K562 (cell line): ENCODE data around the gene TPD52L1. TPM values are rescaled to one million over a fixed set of nuclear protein-coding genes. Genes with fewer than 3 reads are reported as not detected.

Experiments
- ATF7 ChIP-seq: fragments of 450-650 bp; IDR thresholded peaks from 2 replicates; pipeline ENCODE4 v1.7.1; 2014; ENCODE audit warnings: mild to moderate bottlenecking, moderate library complexity
- ETS2 ChIP-seq: IDR thresholded peaks from 2 replicates; pipeline ENCODE4 v1.6.1; 2016; ENCODE audit warnings: borderline replicate concordance, missing genetic modification characterization, mild to moderate bottlenecking, moderate library complexity, missing compliant biosample characterization; ENCODE audit not compliant: poor library complexity, severe bottlenecking
- JUND ChIP-seq, 2 experiments: IDR thresholded peaks; 2 replicates in 1 of 2; 3 replicates in 1 of 2; pipeline ENCODE4 v1.6.1; 2011; ENCODE audit warnings: borderline replicate concordance in 2 of 2, low read depth in 2 of 2, low read length in 2 of 2, improper control_type of control experiment in 1 of 2, missing biosample characterization in 1 of 2, missing genetic modification characterization in 1 of 2, missing genetic modification reagents in 1 of 2
- KAT8 ChIP-seq: fragments of 450-650 bp; IDR thresholded peaks from 2 replicates; pipeline ENCODE4 v1.6.1; 2016; ENCODE audit warnings: low read depth, mild to moderate bottlenecking
- RFX5 ChIP-seq: IDR thresholded peaks from 2 replicates; pipeline ENCODE4 v1.6.1; 2011; ENCODE audit warnings: low read depth, mild to moderate bottlenecking, improper control_type of control experiment, low read length
- TSHZ1 ChIP-seq: fragments of 250-450 bp; sonication (Bioruptor Pico); IDR thresholded peaks from 2 replicates; pipeline ENCODE4 v1.4.0; 2020; ENCODE audit warnings: mild to moderate bottlenecking, moderate library complexity
- ZNF143 ChIP-seq: sonication (generic); formaldehyde crosslinking; IDR thresholded peaks from 2 replicates; pipeline ENCODE4 v1.9.0; 2022; ENCODE audit warnings: mild to moderate bottlenecking, missing genetic modification reagents
- ZNF407 ChIP-seq: fragments of 450-650 bp; IDR thresholded peaks from 2 replicates; pipeline ENCODE4 v1.6.1; 2016; ENCODE audit warnings: low read depth
- ZNF609 ChIP-seq: sonication (generic); formaldehyde crosslinking; IDR thresholded peaks from 2 replicates; pipeline ENCODE4 v1.8.1; 2023; ENCODE audit warnings: missing genetic modification reagents, mild to moderate bottlenecking, borderline replicate concordance
- polyA plus RNA-seq, 8 experiments: library from polyadenylated mRNA; depleted of rRNA in 4 of 8; stranded (reverse) in 5 of 8; unstranded in 3 of 8; fragments of >200 nt; fragmentation: Nextera tagmentation in 2 of 8; fragmentation: Illumina TruSeq in 1 of 8; extraction: Ambion mirVana in 2 of 8; extraction: Trizol in 1 of 8; gene quantifications; 2 replicates each; pipeline versions ENCODE4 v1.2.1 to v1.2.3, GENCODE V29; 2011 to 2014; ENCODE audit warnings: inconsistent platforms in 1 of 8, missing spikeins in 1 of 8
- total RNA-seq, 7 experiments: library from RNA; depleted of rRNA in 6 of 7; stranded (reverse); fragments of >200 nt in 6 of 7; fragmentation: Illumina TruSeq in 2 of 7; extraction: Trizol in 2 of 7; gene quantifications; 2 replicates each; pipeline versions ENCODE4 v1.2.1 to v1.2.3, GENCODE V29; 2011 to 2021; ENCODE audit warnings: low replicate concordance in 1 of 7

The TPD52L1 gene
- total and polyA plus RNA-seq, 9 of the 15 experiments (the other 6 are each of a cell fraction or from before 2014, with no cell fraction given), result 12.9 to 149 (median 75.7) TPM

- TF ChIP-seq ZNF407, result no peak
- TF ChIP-seq JUND (IDR thresholded peaks at IDR 0.05; ENCODE audit: borderline replicate concordance, low read depth, low read length), result peak; percentile 58
- TF ChIP-seq JUND (tag; IDR thresholded peaks at IDR 0.05; ENCODE audit: borderline replicate concordance, low read depth, low read length), result peak; percentile 81; the same call in 2 of the 3 replicates
- no peak for TF ChIP-seq RFX5
- TF ChIP-seq ZNF609 (CRISPR knock-in tag), result no peak
- TF ChIP-seq ETS2, result no peak
- peak; percentile 93 for TF ChIP-seq ATF7
- no peak for TF ChIP-seq ZNF143 (CRISPR knock-in tag)
- TF ChIP-seq TSHZ1 (CRISPR knock-in tag), result no peak
- TF ChIP-seq KAT8, result no peak
Observed at GRCh38 chr6:125201961-125202729, 48.6 kb downstream of the TPD52L1 start (continued).
